ENCODE results near the gene PCNX2. TPM values are rescaled to one million over a fixed set of nuclear protein-coding genes. Genes with fewer than 3 reads are reported as not detected.
"Not testable (repeated sequence)": the region's sequence is repeated elsewhere in the genome, so short reads cannot be mapped to it uniquely, and the experiment has no call there.

Gene PCNX2
- total RNA-seq, 3 donors from 2014 or later, result 15.1 to 17.3 (median 15.3) TPM

DNA sequence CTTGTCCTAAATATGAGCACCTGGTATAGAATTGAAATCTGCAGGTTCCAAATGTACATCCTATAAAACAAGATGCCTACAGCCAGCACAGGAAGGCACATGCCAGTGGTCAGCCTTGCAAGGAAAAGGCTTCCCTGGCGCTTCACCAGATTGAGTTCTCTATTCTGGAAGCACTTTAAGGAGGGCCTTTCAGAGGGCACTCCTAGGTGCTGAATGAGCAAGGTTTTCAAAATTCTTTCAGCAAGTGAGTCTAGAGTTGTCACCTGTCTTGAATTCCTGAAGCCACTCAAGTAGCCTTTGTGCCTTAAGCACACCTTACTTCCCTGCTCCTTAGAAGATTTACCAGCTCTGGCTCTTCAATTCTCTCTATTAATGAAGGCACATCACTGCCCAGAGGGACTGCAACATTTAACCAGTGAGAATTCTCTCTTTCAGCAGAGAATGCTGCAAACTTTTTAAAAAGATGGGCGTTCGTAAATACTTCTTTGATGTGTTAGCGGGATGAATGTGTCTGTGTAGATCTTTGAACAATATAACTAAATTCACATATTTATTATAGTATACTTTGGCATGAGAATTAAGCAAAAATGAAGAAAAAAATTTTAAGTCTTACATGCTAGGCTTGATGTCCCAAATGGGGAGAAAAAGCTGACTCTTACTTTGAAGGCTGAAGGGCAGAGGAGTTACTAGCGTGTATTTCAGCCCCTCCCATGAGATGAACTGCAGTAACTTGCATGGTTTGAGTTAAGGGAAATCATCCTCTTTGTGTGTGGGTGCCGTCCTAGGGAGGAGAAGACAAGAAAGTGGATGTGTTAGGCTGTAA is 183.1 kb downstream of the PCNX2 start:
- Mint-ChIP-seq H3K27me3 (ENCODE audit: low read depth) (no peaks in the 10 kb centered on the region), H3K4me3 (no peak overlapping the region), H3K4me1 (ENCODE audit: low read depth) (peaks cover 3% of the 10 kb centered on the region), H3K36me3 (ENCODE audit: insufficient read depth) (peaks cover 45% of the 10 kb centered on the region), H3K9me3 (no peaks in the 10 kb centered on the region)
- DNase-seq, result no peak
- no peak for ATAC-seq

DNA sequence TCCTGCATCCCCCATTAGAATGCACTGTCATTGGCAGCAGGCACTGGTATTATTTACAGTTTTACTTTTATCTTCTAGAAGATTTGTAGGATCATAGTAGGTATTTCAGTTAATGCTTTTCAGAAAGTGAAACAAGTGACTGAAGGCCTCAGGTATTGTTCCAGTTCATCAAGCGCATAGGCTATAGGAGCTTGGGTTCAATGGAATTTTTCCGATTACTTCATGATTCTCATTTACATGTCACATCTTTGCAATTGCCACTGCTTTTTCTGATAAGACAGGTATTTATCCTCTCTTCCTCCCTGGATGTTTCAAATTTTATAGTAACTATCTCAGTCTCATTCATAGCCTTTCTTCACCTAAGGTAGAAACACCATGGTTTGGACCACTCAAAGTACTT is 183.8 kb downstream of the PCNX2 start:
- no peaks in the 10 kb centered on the region for H3K27me3 Mint-ChIP-seq (ENCODE audit: low read depth)
- no peak for DNase-seq
- H3K4me1 Mint-ChIP-seq (ENCODE audit: low read depth), result peaks cover 3% of the 10 kb centered on the region
- no peak overlapping the region for H3K4me3 Mint-ChIP-seq
- no peaks in the 10 kb centered on the region for H3K9me3 Mint-ChIP-seq
- peaks cover 49% of the 10 kb centered on the region for H3K36me3 Mint-ChIP-seq (ENCODE audit: insufficient read depth)
- ATAC-seq, result no peak

GRCh38 chr1:233109096-233109495 is 186.4 kb downstream of the PCNX2 start:
- Mint-ChIP-seq H3K36me3 (ENCODE audit: insufficient read depth) (peaks cover 48% of the 10 kb centered on the region), H3K4me3 (no peak overlapping the region), H3K4me1 (ENCODE audit: low read depth) (peaks cover 3% of the 10 kb centered on the region), H3K27me3 (ENCODE audit: low read depth) (no peaks in the 10 kb centered on the region), H3K9me3 (no peaks in the 10 kb centered on the region)
- no peak for DNase-seq
- no peak for ATAC-seq

GRCh38 chr1:233107716-233108130 is 187.8 kb downstream of the PCNX2 start:
- ATAC-seq; H3K27me3 Mint-ChIP-seq (ENCODE audit: low read depth); H3K9me3 Mint-ChIP-seq; DNase-seq; H3K4me3 Mint-ChIP-seq; H3K4me1 Mint-ChIP-seq (ENCODE audit: low read depth): not testable (repeated sequence)
- H3K36me3 Mint-ChIP-seq (ENCODE audit: insufficient read depth), result peaks cover 52% of the 10 kb centered on the region

GRCh38 chr1:233107130-233107660 is 188.3 kb downstream of the PCNX2 start:
- DNase-seq, result no peak
- Mint-ChIP-seq H3K4me1 (ENCODE audit: low read depth) (no peaks in the 10 kb centered on the region), H3K27me3 (ENCODE audit: low read depth) (no peaks in the 10 kb centered on the region), H3K4me3 (no peak overlapping the region), H3K9me3 (peaks cover 4% of the 10 kb centered on the region), H3K36me3 (ENCODE audit: insufficient read depth) (peaks cover 52% of the 10 kb centered on the region)
- no peak for ATAC-seq

GRCh38 chr1:233105225-233105624 is 190.3 kb downstream of the PCNX2 start:
- Mint-ChIP-seq H3K36me3 (ENCODE audit: insufficient read depth) (peaks cover 42% of the 10 kb centered on the region), H3K4me1 (ENCODE audit: low read depth) (no peaks in the 10 kb centered on the region), H3K27me3 (ENCODE audit: low read depth) (no peaks in the 10 kb centered on the region), H3K4me3 (no peak overlapping the region), H3K9me3 (peaks cover 4% of the 10 kb centered on the region)
- ATAC-seq (no peak), DNase-seq (no peak)

DNA sequence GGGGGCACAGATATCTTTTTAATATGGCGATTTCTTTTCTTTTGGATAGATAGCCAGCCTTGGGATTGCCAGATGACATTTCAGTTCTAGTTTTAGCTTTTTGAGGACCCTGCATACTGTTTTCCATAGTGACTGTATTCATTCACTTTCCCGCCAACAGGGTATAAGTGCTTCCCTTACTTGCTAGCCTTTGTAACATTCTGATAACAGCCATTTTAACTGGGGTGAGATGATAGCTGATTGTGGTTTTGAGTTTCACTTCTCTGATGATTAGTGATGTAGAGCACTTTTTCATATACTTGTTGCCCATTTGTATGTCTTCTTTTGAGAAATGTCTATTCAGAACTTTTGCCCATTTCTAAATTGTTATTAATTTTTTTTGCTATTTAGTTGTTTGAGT is 193.2 kb downstream of the PCNX2 start:
- no peaks in the 10 kb centered on the region for H3K27me3 Mint-ChIP-seq (ENCODE audit: low read depth)
- H3K9me3 Mint-ChIP-seq, result peaks cover 4% of the 10 kb centered on the region
- H3K4me1 Mint-ChIP-seq (ENCODE audit: low read depth), result no peaks in the 10 kb centered on the region
- H3K36me3 Mint-ChIP-seq (ENCODE audit: insufficient read depth), result peaks cover 28% of the 10 kb centered on the region
- DNase-seq, result no peak
- ATAC-seq, result no peak
- no peak overlapping the region for H3K4me3 Mint-ChIP-seq

GRCh38 chr1:233097959-233098580 is 197.5 kb downstream of the PCNX2 start:
- no peak for ATAC-seq
- no peak overlapping the region for H3K4me3 Mint-ChIP-seq
- no peaks in the 10 kb centered on the region for H3K4me1 Mint-ChIP-seq (ENCODE audit: low read depth)
- H3K27me3 Mint-ChIP-seq (ENCODE audit: low read depth), result no peaks in the 10 kb centered on the region
- H3K36me3 Mint-ChIP-seq (ENCODE audit: insufficient read depth), result peaks cover 19% of the 10 kb centered on the region
- H3K9me3 Mint-ChIP-seq, result no peaks in the 10 kb centered on the region
- DNase-seq, result no peak

DNA sequence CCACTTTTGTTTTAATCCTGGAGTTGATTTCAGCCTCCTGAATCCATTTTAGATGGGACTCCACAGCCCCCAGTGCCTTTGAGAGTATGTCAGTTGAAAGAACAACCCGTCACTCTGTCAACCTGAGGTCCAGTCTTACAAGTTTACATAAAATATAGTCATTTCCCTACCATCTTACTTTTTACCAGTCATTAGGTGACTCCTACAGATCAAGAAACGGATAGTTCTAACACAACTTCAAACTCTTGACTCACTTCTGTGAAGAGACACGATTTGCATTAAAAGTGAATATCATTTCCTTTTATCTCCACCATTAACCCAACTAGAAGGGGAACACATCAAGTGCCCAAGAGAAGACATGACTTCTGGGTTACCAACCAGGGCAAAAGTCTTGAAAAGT is 198.0 kb downstream of the PCNX2 start:
- ATAC-seq, result no peak
- H3K9me3 Mint-ChIP-seq, result no peaks in the 10 kb centered on the region
- H3K4me1 Mint-ChIP-seq (ENCODE audit: low read depth), result no peaks in the 10 kb centered on the region
- no peak overlapping the region for H3K4me3 Mint-ChIP-seq
- peaks cover 19% of the 10 kb centered on the region for H3K36me3 Mint-ChIP-seq (ENCODE audit: insufficient read depth)
- DNase-seq, result no peak
- H3K27me3 Mint-ChIP-seq (ENCODE audit: low read depth), result no peaks in the 10 kb centered on the region

- ATAC-seq, result no peak
- no peaks in the 10 kb centered on the region for H3K27me3 Mint-ChIP-seq (ENCODE audit: low read depth)
- peaks cover 31% of the 10 kb centered on the region for H3K36me3 Mint-ChIP-seq (ENCODE audit: insufficient read depth)
- no peak for DNase-seq
- no peaks in the 10 kb centered on the region for H3K9me3 Mint-ChIP-seq
- peaks cover 2% of the 10 kb centered on the region for H3K4me1 Mint-ChIP-seq (ENCODE audit: low read depth)
- H3K4me3 Mint-ChIP-seq, result no peak overlapping the region
Measured at GRCh38 chr1:233094691-233095090, 200.8 kb downstream of the PCNX2 start.

GRCh38 chr1:233094269-233094668 is 201.3 kb downstream of the PCNX2 start:
- Mint-ChIP-seq H3K4me1 (ENCODE audit: low read depth) (peaks cover 2% of the 10 kb centered on the region), H3K27me3 (ENCODE audit: low read depth) (no peaks in the 10 kb centered on the region)

DNA sequence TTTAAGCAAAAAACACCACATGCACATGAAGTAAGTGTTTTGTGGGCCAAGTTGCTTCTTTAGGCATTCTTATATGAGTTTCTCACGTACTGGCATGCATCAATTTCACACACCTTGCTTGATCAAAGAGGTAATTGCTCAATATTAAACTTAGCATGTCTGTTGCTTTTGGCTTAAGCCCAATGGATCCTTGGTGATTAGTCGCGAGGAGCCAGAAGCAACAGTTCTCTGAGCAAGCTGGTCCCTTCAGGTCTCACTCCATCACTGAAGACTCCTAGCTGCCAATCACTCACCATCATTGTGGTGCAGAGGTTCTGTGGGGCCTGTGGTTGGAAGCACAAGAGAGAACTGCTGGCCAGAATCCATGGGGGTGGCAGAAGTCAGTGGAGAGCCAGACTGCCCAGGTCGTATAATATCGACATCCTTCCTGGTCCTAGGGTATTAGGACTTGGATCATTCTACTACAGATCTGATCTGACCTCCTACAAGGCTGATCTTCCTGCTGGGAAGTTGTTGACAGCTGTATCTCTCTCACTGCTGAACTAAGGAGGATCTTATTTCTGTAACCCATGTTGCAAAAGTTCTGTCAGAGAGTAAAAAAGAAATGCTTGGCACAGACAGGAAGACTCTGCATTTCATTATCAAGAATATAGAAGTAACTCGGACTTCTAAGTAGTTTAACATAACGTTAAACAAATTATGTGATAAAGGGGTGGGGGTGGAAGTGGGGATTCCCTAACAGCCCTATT is 204.6 kb downstream of the PCNX2 start:
- Mint-ChIP-seq H3K27me3 (ENCODE audit: low read depth) (no peaks in the 10 kb centered on the region), H3K9me3 (no peaks in the 10 kb centered on the region), H3K4me1 (ENCODE audit: low read depth) (peaks cover 2% of the 10 kb centered on the region), H3K36me3 (ENCODE audit: insufficient read depth) (peaks cover 43% of the 10 kb centered on the region), H3K4me3 (no peak overlapping the region)
- DNase-seq (no peak), ATAC-seq (no peak)

More at GRCh38 chr1:233094269-233094668, 201.3 kb downstream of the PCNX2 start:
- no peak for DNase-seq
- Mint-ChIP-seq H3K4me3 (no peak overlapping the region), H3K9me3 (no peaks in the 10 kb centered on the region), H3K36me3 (ENCODE audit: insufficient read depth) (peaks cover 35% of the 10 kb centered on the region)
- no peak for ATAC-seq

GRCh38 chr1:233089251-233089650 is 206.3 kb downstream of the PCNX2 start:
- H3K9me3 Mint-ChIP-seq, result no peaks in the 10 kb centered on the region
- H3K4me3 Mint-ChIP-seq, result no peak overlapping the region
- ATAC-seq, result no peak

GRCh38 chr1:233088613-233089012 is 206.9 kb downstream of the PCNX2 start:
- no peaks in the 10 kb centered on the region for H3K27me3 Mint-ChIP-seq (ENCODE audit: low read depth)
- H3K4me3 Mint-ChIP-seq, result no peak overlapping the region
- no peak for ATAC-seq
- H3K4me1 Mint-ChIP-seq (ENCODE audit: low read depth), result peaks cover 2% of the 10 kb centered on the region
- H3K9me3 Mint-ChIP-seq, result no peaks in the 10 kb centered on the region
- peaks cover 44% of the 10 kb centered on the region for H3K36me3 Mint-ChIP-seq (ENCODE audit: insufficient read depth)
- DNase-seq, result no peak

More at GRCh38 chr1:233089251-233089650, 206.3 kb downstream of the PCNX2 start:
- Mint-ChIP-seq H3K36me3 (ENCODE audit: insufficient read depth) (peaks cover 44% of the 10 kb centered on the region), H3K4me1 (ENCODE audit: low read depth) (peaks cover 2% of the 10 kb centered on the region), H3K27me3 (ENCODE audit: low read depth) (no peaks in the 10 kb centered on the region)
- DNase-seq, result no peak

Measured in activated T-cell treated with anti-CD3 and anti-CD28 coated beads, Interleukin-2, amount 50 U/mL, for 4 hours (primary cell).